NB4 (cell line): ENCODE data around the gene FUZ.

Experiments
- DNase-seq: peaks from one replicate; pipeline ENCODE4 v3.0.0; 2010; ENCODE audit warnings: low read depth
- H3K4me3 ChIP-seq: one replicate; pipeline ENCODE4 v1.5.1; 2011; ENCODE audit warnings: mild to moderate bottlenecking, low read depth, low read length, moderate library complexity
- MAX ChIP-seq: IDR thresholded peaks from 2 replicates; pipeline ENCODE4 v1.6.1; 2011; ENCODE audit warnings: low read depth, low read length
- MYC ChIP-seq: IDR thresholded peaks from 2 replicates; pipeline ENCODE4 v1.6.1; 2011; ENCODE audit warnings: low read depth, low read length
- POLR2A ChIP-seq: IDR thresholded peaks from 2 replicates; pipeline ENCODE4 v1.6.1; 2011; ENCODE audit warnings: mild to moderate bottlenecking; ENCODE audit not compliant: insufficient read length; ENCODE audit errors: extremely low read depth
- TF ChIP-seq, protein P1 (sequence below): IDR thresholded peaks from one replicate; pipeline ENCODE4 v1.5.1; 2012; ENCODE audit warnings: low read depth, low read length

The FUZ gene

GRCh38 chr19:49860336-49861102, 47.4 kb upstream of the FUZ start:
- TF ChIP-seq MAX (no peak), POLR2A (no peak), MYC (no peak)
- TF ChIP-seq, protein P1, sequence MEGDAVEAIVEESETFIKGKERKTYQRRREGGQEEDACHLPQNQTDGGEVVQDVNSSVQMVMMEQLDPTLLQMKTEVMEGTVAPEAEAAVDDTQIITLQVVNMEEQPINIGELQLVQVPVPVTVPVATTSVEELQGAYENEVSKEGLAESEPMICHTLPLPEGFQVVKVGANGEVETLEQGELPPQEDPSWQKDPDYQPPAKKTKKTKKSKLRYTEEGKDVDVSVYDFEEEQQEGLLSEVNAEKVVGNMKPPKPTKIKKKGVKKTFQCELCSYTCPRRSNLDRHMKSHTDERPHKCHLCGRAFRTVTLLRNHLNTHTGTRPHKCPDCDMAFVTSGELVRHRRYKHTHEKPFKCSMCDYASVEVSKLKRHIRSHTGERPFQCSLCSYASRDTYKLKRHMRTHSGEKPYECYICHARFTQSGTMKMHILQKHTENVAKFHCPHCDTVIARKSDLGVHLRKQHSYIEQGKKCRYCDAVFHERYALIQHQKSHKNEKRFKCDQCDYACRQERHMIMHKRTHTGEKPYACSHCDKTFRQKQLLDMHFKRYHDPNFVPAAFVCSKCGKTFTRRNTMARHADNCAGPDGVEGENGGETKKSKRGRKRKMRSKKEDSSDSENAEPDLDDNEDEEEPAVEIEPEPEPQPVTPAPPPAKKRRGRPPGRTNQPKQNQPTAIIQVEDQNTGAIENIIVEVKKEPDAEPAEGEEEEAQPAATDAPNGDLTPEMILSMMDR, result no peak
- H3K4me3 ChIP-seq, result no peak overlapping the region
- DNase-seq, result no peak

GRCh38 chr19:49859682-49860335, 46.7 kb upstream of the FUZ start:
- TF ChIP-seq MYC (no peak), MAX (no peak), POLR2A (no peak)
- TF ChIP-seq, protein P1, result no peak
- DNase-seq, result no peak

DNA sequence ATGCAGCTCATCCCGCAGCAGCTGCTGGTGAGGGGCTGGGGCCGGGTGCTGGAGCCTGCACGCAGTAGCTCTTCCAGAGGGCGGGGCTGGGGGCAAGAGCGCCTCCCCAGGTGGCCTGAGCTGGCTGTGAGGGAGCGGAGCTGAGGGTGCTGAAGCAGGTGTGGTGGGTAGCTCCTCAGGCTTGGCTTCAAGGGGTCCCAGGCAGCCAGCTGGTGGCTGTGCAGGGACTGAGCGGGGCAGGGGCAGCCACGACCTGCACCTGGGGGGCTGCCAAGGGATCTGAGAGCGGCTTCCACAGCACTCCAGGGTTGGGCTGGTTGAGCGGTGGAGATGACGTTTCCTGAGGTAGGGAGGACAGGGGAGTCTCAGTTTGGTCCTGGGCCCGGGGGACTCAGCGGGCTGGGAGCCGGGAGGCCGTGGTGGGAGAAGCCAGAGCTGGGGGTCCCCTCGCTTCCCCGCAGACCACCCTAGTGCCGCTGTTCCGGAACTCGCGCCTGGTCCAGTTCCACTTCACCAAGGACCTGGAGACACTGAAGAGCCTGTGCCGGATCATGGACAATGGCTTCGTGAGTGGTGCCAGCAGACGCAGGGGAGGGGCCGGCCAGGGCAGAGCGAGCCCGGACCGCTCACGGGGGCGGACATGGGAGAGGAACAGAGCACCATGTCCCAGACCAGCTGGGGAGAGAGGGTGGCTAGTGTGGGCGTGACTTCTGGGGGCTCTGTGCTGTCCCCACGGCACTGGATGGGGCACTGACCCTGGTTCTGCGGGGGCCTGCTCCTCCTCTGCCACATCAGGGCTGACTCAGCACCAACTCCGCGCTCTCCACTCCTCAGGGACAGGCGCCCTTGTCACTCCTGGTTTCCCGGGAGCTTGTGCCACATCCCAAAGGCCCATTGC, 45.2 kb upstream of the FUZ start:
- no peak for DNase-seq
- no peak for TF ChIP-seq POLR2A
- TF ChIP-seq, protein P1, result no peak
- TF ChIP-seq MYC, result no peak
- no peak for TF ChIP-seq MAX
- H3K4me3 ChIP-seq, result no peak overlapping the region

More at GRCh38 chr19:49859682-49860335, 46.7 kb upstream of the FUZ start:
- H3K4me3 ChIP-seq, result no peak overlapping the region

- H3K4me3 ChIP-seq, result no peak overlapping the region
- no peak for DNase-seq
- TF ChIP-seq, protein P1, result no peak
- TF ChIP-seq MYC (no peak), POLR2A (no peak), MAX (no peak)
These were observed 44.7 kb upstream of the FUZ start for GRCh38 chr19:49857838-49858087.

GRCh38 chr19:49857061-49857837, 44.2 kb upstream of the FUZ start:
- DNase-seq, result no peak
- no peak for TF ChIP-seq MAX
- no peak for TF ChIP-seq MYC
- TF ChIP-seq, protein P1, result no peak
- TF ChIP-seq POLR2A, result no peak
- no peak overlapping the region for H3K4me3 ChIP-seq
